ENCODE results near the gene MYO5C. TPM values are rescaled to one million over a fixed set of nuclear protein-coding genes. Genes with fewer than 3 reads are reported as not detected.
A peak's percentile ranks its signal among the peaks of the same experiment; 100 is the strongest.

Gene MYO5C
- total and polyA plus RNA-seq, 4 experiments from 2014 or later = 0.19 to 0.29 (median 0.29) TPM; not detected in 1

DNA sequence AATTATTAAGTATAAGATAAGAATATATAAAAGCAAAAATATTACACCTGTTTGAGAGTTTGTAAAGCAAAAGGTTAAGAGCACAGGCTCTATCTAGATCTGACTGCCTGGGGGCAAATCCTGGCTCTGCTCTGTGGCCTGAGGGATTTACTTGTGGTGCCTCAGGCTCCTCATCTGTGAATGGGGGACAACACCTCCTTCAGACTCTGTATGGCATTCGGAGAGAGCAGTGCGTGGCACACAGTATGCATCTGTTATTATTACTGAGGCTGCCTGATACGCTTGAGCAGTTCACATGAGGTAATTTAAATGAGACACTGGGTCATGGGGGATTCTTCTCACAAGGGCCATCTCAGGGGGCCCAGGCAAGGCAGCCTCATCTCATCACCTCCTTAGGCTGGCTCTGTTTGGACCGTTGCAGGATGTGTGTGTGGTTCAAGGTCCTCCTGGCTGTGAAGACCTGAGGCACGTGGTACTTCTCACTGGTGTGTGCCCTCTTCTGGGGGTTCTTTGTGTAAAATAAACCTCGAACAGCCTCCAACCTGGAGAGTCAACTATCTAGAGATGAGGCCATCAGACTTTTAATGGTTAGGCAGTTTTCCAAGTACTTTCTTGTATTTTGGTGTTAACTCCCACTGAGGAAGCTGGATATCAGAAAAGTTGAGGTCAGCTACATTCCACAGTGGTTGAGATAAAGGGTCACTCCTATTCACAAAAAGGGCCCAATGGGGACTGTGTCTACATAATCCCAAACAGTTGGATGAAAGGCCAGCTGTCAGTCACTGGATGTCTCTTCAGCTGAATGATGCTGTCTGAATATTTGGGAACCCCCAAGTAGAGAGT, 113.4 kb downstream of the MYO5C start:
- Histone ChIP-seq H3K36me3 (ENCODE audit: insufficient read depth, low read length) (no peaks in the 10 kb centered on the region), H3K27ac (ENCODE audit: low read depth, low read length) (no peak overlapping the region), H3K9me3 (ENCODE audit: control insufficient read depth in 1 of 2, low read length in 2 of 2) (no peaks in the 10 kb centered on the region), H3K4me1 (ENCODE audit: insufficient read depth, low read length) (peaks cover 23% of the 10 kb centered on the region), H3K4me3 (ENCODE audit: low read length in 2 of 2) (no peak overlapping the region), H3K27me3 (ENCODE audit: insufficient read depth, low read length) (no peaks in the 10 kb centered on the region)
- no peak for DNase-seq
- ChIA-PET CTCF (ENCODE audit: partially characterized antibody) (interaction anchor here (1.0 to 4.3 kb wide), 3 partner anchors 27 to 45 kb away, joined by 3 to 33 read pairs (median 3); no protein-coding TSS in a partner anchor), POLR2A (ENCODE audit: partially characterized antibody) (interaction anchor here (1.1 kb wide), 1 partner anchor 11 kb away, joined by 3 read pairs; no protein-coding TSS in a partner anchor)
- peaks cover 16 to 38% (median 26%) of the 10 kb centered on the region in 4 donors for H3K4me1 Mint-ChIP-seq
- H3K36me3 Mint-ChIP-seq = peaks cover 3 to 10% of the 10 kb centered on the region in 2 donors
- H3K27ac Mint-ChIP-seq = peak overlapping the region in 5 of 7 donors; percentile 32 to 89 (median 60)
- peak overlapping the region in 1 of 8 donors; percentile 26 for H3K4me3 Mint-ChIP-seq
- intact Hi-C loops (cut with micrococcal nuclease) = loop anchor here (5.0 kb wide), 1 partner anchor 445 kb away; the partner anchor contains the start of gene LYSMD2
- no peaks in the 10 kb centered on the region for H3K9me3 Mint-ChIP-seq
- no peaks in the 10 kb centered on the region for H3K27me3 Mint-ChIP-seq

- H3K36me3 Mint-ChIP-seq = peaks cover 6 to 17% of the 10 kb centered on the region in 2 donors
- no peaks in the 10 kb centered on the region for H3K9me3 ChIP-seq (ENCODE audit: control insufficient read depth in 1 of 2, low read length in 2 of 2)
- intact Hi-C loops (cut with micrococcal nuclease) = loop anchor here (1.0 to 5.0 kb wide), 2 partner anchors 27 to 444 kb away; partner anchors contain the start of gene LYSMD2
- peak overlapping the region; percentile 96 for H3K27ac ChIP-seq (ENCODE audit: low read depth, low read length)
- H3K4me1 ChIP-seq (ENCODE audit: insufficient read depth, low read length) = peaks cover 26% of the 10 kb centered on the region
- H3K4me3 ChIP-seq (ENCODE audit: low read length in 2 of 2) = peak overlapping the region; percentile 30 to 57
- H3K9me3 Mint-ChIP-seq = no peaks in the 10 kb centered on the region
- no peak for DNase-seq
- peaks cover 21 to 47% (median 35%) of the 10 kb centered on the region in 4 donors for H3K4me1 Mint-ChIP-seq
- H3K27me3 Mint-ChIP-seq = no peaks in the 10 kb centered on the region
- H3K4me3 Mint-ChIP-seq = peak overlapping the region; percentile 91 to 95 (median 92)
- peak overlapping the region; percentile 89 to 98 (median 97) for H3K27ac Mint-ChIP-seq
- CTCF ChIA-PET (ENCODE audit: partially characterized antibody) = interaction anchor here (1.0 to 4.3 kb wide), 6 partner anchors 10 to 200 kb away, joined by 3 to 33 read pairs (median 13); no protein-coding TSS in a partner anchor
- H3K36me3 ChIP-seq (ENCODE audit: insufficient read depth, low read length) = no peaks in the 10 kb centered on the region
- POLR2A ChIA-PET (ENCODE audit: partially characterized antibody) = interaction anchor here (0.6 to 3.6 kb wide), 17 partner anchors 10 to 550 kb away, joined by 3 to 60 read pairs (median 8); partner anchors contain the start of genes GNB5 and LEO1
- no peaks in the 10 kb centered on the region for H3K27me3 ChIP-seq (ENCODE audit: insufficient read depth, low read length)
Measured at GRCh38 chr15:52180851-52181450, 114.7 kb downstream of the MYO5C start.

DNA sequence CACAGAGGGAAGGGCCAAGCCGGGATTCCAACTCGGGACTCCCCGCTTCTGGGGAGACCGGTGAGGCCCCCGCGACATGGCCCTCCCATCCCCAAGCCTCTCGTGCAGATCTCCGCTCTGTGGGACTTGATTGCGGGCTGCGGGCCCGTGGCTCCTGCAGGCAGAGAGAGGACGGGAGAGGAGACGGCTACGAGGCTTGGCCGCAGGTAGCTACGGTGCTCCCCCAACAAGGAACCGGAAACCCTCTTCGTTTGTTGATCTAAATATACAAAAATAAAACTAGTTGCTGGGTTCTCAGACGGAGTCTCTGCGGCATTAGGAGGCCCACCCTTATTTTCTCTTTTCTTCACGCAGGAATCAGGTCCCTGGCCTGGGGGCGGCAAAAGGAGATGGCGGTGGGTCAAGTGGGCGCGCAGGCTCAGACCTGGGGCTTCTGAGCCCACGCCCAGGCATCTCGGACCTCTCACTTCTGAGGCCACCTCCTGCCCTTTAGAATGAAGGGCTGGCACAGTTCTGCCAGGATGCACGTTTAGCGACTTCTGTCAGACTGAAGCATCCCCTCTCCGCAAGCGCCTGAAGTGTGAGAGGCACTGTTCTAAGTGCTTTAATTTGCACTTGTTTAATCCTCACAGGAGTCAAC, 115.3 kb downstream of the MYO5C start:
- Histone ChIP-seq H3K9me3 (ENCODE audit: control insufficient read depth in 1 of 2, low read length in 2 of 2) (no peaks in the 10 kb centered on the region), H3K4me1 (ENCODE audit: insufficient read depth, low read length) (peaks cover 26% of the 10 kb centered on the region), H3K27ac (ENCODE audit: low read depth, low read length) (peak overlapping the region; percentile 96), H3K4me3 (ENCODE audit: low read length in 2 of 2) (peak overlapping the region; percentile 30 to 57), H3K27me3 (ENCODE audit: insufficient read depth, low read length) (no peaks in the 10 kb centered on the region), H3K36me3 (ENCODE audit: insufficient read depth, low read length) (no peaks in the 10 kb centered on the region)
- Mint-ChIP-seq H3K27me3 (no peaks in the 10 kb centered on the region), H3K27ac (peak overlapping the region; percentile 89 to 98 (median 97)), H3K4me3 (peak overlapping the region; percentile 91 to 95 (median 92)), H3K36me3 (peaks cover 7 to 18% of the 10 kb centered on the region in 2 donors), H3K9me3 (no peaks in the 10 kb centered on the region), H3K4me1 (peaks cover 21 to 48% (median 36%) of the 10 kb centered on the region in 4 donors)
- intact Hi-C loops (cut with micrococcal nuclease) = loop anchor here (1.0 to 5.0 kb wide), 2 partner anchors 28 to 443 kb away; partner anchors contain the start of gene LYSMD2
- ChIA-PET CTCF (ENCODE audit: partially characterized antibody) (interaction anchor here (1.0 to 4.3 kb wide), 9 partner anchors 9 to 209 kb away, joined by 3 to 33 read pairs (median 4); partner anchors contain the start of gene LEO1), POLR2A (ENCODE audit: partially characterized antibody) (interaction anchor here (0.6 to 3.6 kb wide), 32 partner anchors 8 to 1826 kb away, joined by 3 to 60 read pairs (median 6); partner anchors contain the start of genes ATOSA, BCL2L10, GNB5 and LEO1)
- peak in 4 of 5 donors; percentile 73 to 79 (median 77) for DNase-seq

GRCh38 chr15:52179278-52180195, 116.1 kb downstream of the MYO5C start:
- Histone ChIP-seq H3K4me3 (ENCODE audit: low read length in 2 of 2) (peak overlapping the region; percentile 31 to 57), H3K36me3 (ENCODE audit: insufficient read depth, low read length) (no peaks in the 10 kb centered on the region), H3K27me3 (ENCODE audit: insufficient read depth, low read length) (no peaks in the 10 kb centered on the region), H3K4me1 (ENCODE audit: insufficient read depth, low read length) (peaks cover 26% of the 10 kb centered on the region), H3K9me3 (ENCODE audit: control insufficient read depth in 1 of 2, low read length in 2 of 2) (no peaks in the 10 kb centered on the region), H3K27ac (ENCODE audit: low read depth, low read length) (peak overlapping the region; percentile 96)
- DNase-seq = peak; percentile 89 to 93 (median 92)
- intact Hi-C loops (cut with micrococcal nuclease) = loop anchor here (1.0 to 5.0 kb wide), 8 partner anchors 29 to 553 kb away; partner anchors contain the start of genes ARPP19, ATOSA, LEO1 and LYSMD2
- H3K36me3 Mint-ChIP-seq = peaks cover 7 to 18% of the 10 kb centered on the region in 2 donors
- H3K27ac Mint-ChIP-seq = peak overlapping the region; percentile 89 to 99 (median 99)
- ChIA-PET POLR2A (ENCODE audit: partially characterized antibody) (interaction anchor here (0.8 to 3.6 kb wide), 45 partner anchors 8 to 1826 kb away, joined by 3 to 60 read pairs (median 5); partner anchors contain the start of genes ATOSA, BCL2L10, GNB5 and LEO1), CTCF (ENCODE audit: partially characterized antibody) (interaction anchor here (0.7 to 4.3 kb wide), 18 partner anchors 9 to 208 kb away, joined by 3 to 33 read pairs (median 4); partner anchors contain the start of gene LEO1)
- H3K9me3 Mint-ChIP-seq = no peaks in the 10 kb centered on the region
- no peaks in the 10 kb centered on the region for H3K27me3 Mint-ChIP-seq
- peaks cover 21 to 52% (median 36%) of the 10 kb centered on the region in 4 donors for H3K4me1 Mint-ChIP-seq
- H3K4me3 Mint-ChIP-seq = peak overlapping the region; percentile 93 to 97 (median 95)

DNA sequence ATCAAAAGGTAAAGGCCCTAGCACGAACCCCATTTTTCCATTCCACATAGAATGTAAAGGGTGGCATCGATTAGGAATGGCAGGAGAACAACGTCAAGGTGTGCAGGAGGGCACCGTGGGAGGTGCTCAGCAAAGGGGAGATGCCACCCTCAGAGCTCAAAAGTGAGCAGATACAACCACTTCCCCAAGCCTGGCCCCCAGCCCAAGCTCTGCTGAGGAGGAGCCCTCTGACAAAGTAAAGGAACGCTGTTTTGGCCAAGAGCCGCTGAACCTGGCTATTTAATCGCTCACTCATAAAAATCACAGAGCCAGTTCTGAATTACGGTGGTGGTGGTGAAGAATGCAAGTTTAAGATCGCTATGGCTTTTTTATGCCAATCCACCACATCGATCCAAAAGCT, 116.8 kb downstream of the MYO5C start:
- ChIA-PET CTCF (ENCODE audit: partially characterized antibody) (interaction anchor here (0.7 to 4.3 kb wide), 15 partner anchors 14 to 79 kb away, joined by 3 to 33 read pairs (median 5); no protein-coding TSS in a partner anchor), POLR2A (ENCODE audit: partially characterized antibody) (interaction anchor here (0.8 to 3.6 kb wide), 36 partner anchors 8 to 1825 kb away, joined by 3 to 60 read pairs (median 5); partner anchors contain the start of genes BCL2L10, GNB5, LEO1 and LYSMD2)
- Histone ChIP-seq H3K36me3 (ENCODE audit: insufficient read depth, low read length) (no peaks in the 10 kb centered on the region), H3K27ac (ENCODE audit: low read depth, low read length) (peak overlapping the region; percentile 96), H3K4me1 (ENCODE audit: insufficient read depth, low read length) (peaks cover 26% of the 10 kb centered on the region), H3K27me3 (ENCODE audit: insufficient read depth, low read length) (no peaks in the 10 kb centered on the region), H3K4me3 (ENCODE audit: low read length in 2 of 2) (peak overlapping the region; percentile 31 to 57), H3K9me3 (ENCODE audit: control insufficient read depth in 1 of 2, low read length in 2 of 2) (no peaks in the 10 kb centered on the region)
- intact Hi-C loops (cut with micrococcal nuclease) = loop anchor here (1.0 to 5.0 kb wide), 6 partner anchors 43 to 554 kb away; partner anchors contain the start of genes ARPP19, ATOSA, LEO1 and MAPK6
- H3K4me3 Mint-ChIP-seq = peak overlapping the region; percentile 93 to 97 (median 95)
- H3K27me3 Mint-ChIP-seq = no peaks in the 10 kb centered on the region
- H3K27ac Mint-ChIP-seq = peak overlapping the region; percentile 89 to 99 (median 99)
- H3K9me3 Mint-ChIP-seq = no peaks in the 10 kb centered on the region
- peaks cover 23 to 57% (median 39%) of the 10 kb centered on the region in 4 donors for H3K4me1 Mint-ChIP-seq
- peaks cover 11 to 21% of the 10 kb centered on the region in 2 donors for H3K36me3 Mint-ChIP-seq
- peak in 2 of 5 donors; percentile 3 to 14 for DNase-seq
